Measurements from ENCODE around the gene GJD3. TPM values are rescaled to one million over a fixed set of nuclear protein-coding genes. Genes with fewer than 3 reads are reported as not detected.

The GJD3 gene
- polyA plus RNA-seq, 3 donors, result not detected

- Mint-ChIP-seq H3K27ac (peak overlapping the region; percentile 86 to 97 (median 90)), H3K36me3 (peaks cover 48 to 65% of the 10 kb centered on the region in 2 donors), H3K9me3 (peaks cover 0 to 3% (median 0%) of the 10 kb centered on the region in 7 donors), H3K4me3 (peak overlapping the region; percentile 95 to 99), H3K4me1 (peaks cover 70% of the 10 kb centered on the region), H3K27me3 (ENCODE audit: low read depth in 3 of 3) (peaks cover 2 to 6% (median 4%) of the 10 kb centered on the region in 3 donors)
- no peak for DNase-seq
- Histone ChIP-seq H3K79me2 (ENCODE audit: insufficient read depth, low read length) (peaks cover 97% of the 10 kb centered on the region), H3K36me3 (replicated peaks in 1 of 2; ENCODE audit: control insufficient read depth in 1 of 2, insufficient read depth in 2 of 2, low read length in 2 of 2) (peaks cover 14 to 41% of the 10 kb centered on the region in 2 donors), H3K4me3 (replicated peaks in 1 of 3; ENCODE audit: low read depth in 2 of 3, low read length in 3 of 3) (peak overlapping the region; percentile 66 to 99 (median 90)), H3K27me3 (ENCODE audit: control insufficient read depth in 2 of 2, insufficient read depth in 2 of 2, low read length in 2 of 2) (no peaks in the 10 kb centered on the region), H3K9me3 (replicated peaks in 1 of 2; ENCODE audit: control insufficient read depth in 1 of 2, insufficient read depth in 1 of 2, low read length in 2 of 2) (no peaks in the 10 kb centered on the region), H2AFZ (ENCODE audit: insufficient read depth, low read depth, low read length, poor library complexity, severe bottlenecking) (no peak overlapping the region), H3K4me2 (replicated peaks; ENCODE audit: extremely low read depth, low read length, poor library complexity, severe bottlenecking) (peak overlapping the region; percentile 90), H3K27ac (ENCODE audit: low read depth in 1 of 2, low read length in 2 of 2) (peak overlapping the region; percentile 94 to 97), H4K20me1 (ENCODE audit: insufficient read depth, low read length) (peaks cover 84% of the 10 kb centered on the region), H3K9ac (ENCODE audit: insufficient read depth, low read length, poor library complexity, severe bottlenecking) (peak overlapping the region; percentile 95), H3K4me1 (ENCODE audit: control insufficient read depth in 1 of 2, insufficient read depth in 2 of 2, low read length in 2 of 2) (peaks cover 79 to 83% of the 10 kb centered on the region in 2 donors)
- WGBS (ENCODE audit: insufficient coverage), result 70% methylated on average over 2 of the region's 15 CpGs
- intact Hi-C loops (cut with micrococcal nuclease), result loop anchor here (2.0 to 5.0 kb wide), 2 partner anchors 25 to 36 kb away; partner anchors contain the start of gene RARA (in 1 of the 2)
- no peak for TF ChIP-seq CTCF (IDR thresholded peaks at IDR 0.05)
These were observed 21.1 kb downstream of the GJD3 start for GRCh38 chr17:40343219-40344119.

GRCh38 chr17:40342504-40343218 lies 21.9 kb downstream of the GJD3 start:
- H3K79me2 ChIP-seq (ENCODE audit: insufficient read depth, low read length), result peaks cover 97% of the 10 kb centered on the region
- peaks cover 76% of the 10 kb centered on the region for H4K20me1 ChIP-seq (ENCODE audit: insufficient read depth, low read length)
- Mint-ChIP-seq H3K36me3 (peaks cover 47 to 65% of the 10 kb centered on the region in 2 donors), H3K4me1 (peaks cover 71% of the 10 kb centered on the region), H3K27ac (peak overlapping the region; percentile 86 to 97 (median 90)), H3K9me3 (peaks cover 0 to 4% (median 0%) of the 10 kb centered on the region in 7 donors), H3K27me3 (ENCODE audit: low read depth in 3 of 3) (peaks cover 2 to 6% (median 4%) of the 10 kb centered on the region in 3 donors), H3K4me3 (peak overlapping the region; percentile 95 to 99)
- peak overlapping the region; percentile 66 to 99 (median 90) for H3K4me3 ChIP-seq (replicated peaks in 1 of 3; ENCODE audit: low read depth in 2 of 3, low read length in 3 of 3)
- no peaks in the 10 kb centered on the region for H3K27me3 ChIP-seq (ENCODE audit: control insufficient read depth in 2 of 2, insufficient read depth in 2 of 2, low read length in 2 of 2)
- intact Hi-C loops (cut with micrococcal nuclease), result loop anchor here (2.0 to 5.0 kb wide), 2 partner anchors 24 to 35 kb away; partner anchors contain the start of gene RARA (in 1 of the 2)
- no peak for TF ChIP-seq CTCF (IDR thresholded peaks at IDR 0.05)
- 1% methylated on average over 16 of the region's 38 CpGs for WGBS (ENCODE audit: insufficient coverage)
- DNase-seq, result no peak
- peak overlapping the region; percentile 95 for H3K9ac ChIP-seq (ENCODE audit: insufficient read depth, low read length, poor library complexity, severe bottlenecking)
- H2AFZ ChIP-seq (ENCODE audit: insufficient read depth, low read depth, low read length, poor library complexity, severe bottlenecking), result no peak overlapping the region
- H3K4me1 ChIP-seq (ENCODE audit: control insufficient read depth in 1 of 2, insufficient read depth in 2 of 2, low read length in 2 of 2), result peaks cover 81 to 83% of the 10 kb centered on the region in 2 donors
- H3K4me2 ChIP-seq (replicated peaks; ENCODE audit: extremely low read depth, low read length, poor library complexity, severe bottlenecking), result peak overlapping the region; percentile 90
- H3K9me3 ChIP-seq (replicated peaks in 1 of 2; ENCODE audit: control insufficient read depth in 1 of 2, insufficient read depth in 1 of 2, low read length in 2 of 2), result no peaks in the 10 kb centered on the region
- peaks cover 7 to 33% of the 10 kb centered on the region in 2 donors for H3K36me3 ChIP-seq (replicated peaks in 1 of 2; ENCODE audit: control insufficient read depth in 1 of 2, insufficient read depth in 2 of 2, low read length in 2 of 2)
- peak overlapping the region; percentile 94 to 97 for H3K27ac ChIP-seq (ENCODE audit: low read depth in 1 of 2, low read length in 2 of 2)

All from CD14-positive monocyte (primary cell).